IMR-90 (cell line): ENCODE measurements around the gene PLCL1. TPM values are rescaled to one million over a fixed set of nuclear protein-coding genes. Genes with fewer than 3 reads are reported as not detected.
A peak's percentile ranks its signal among the peaks of the same experiment; 100 is the strongest.

Source experiments
- ATAC-seq: fragments of 200-7000 bp; cut with Tn5 transposase; 2 replicates; pipeline ENCODE4 v1.9.1; 2020; ENCODE audit warnings: low read depth, mild to moderate bottlenecking, moderate library complexity
- BruUV-seq: library from RNA; stranded (reverse); fragments of 400-500 nt; replicated peaks from 2 replicates; lab custom pipeline; 2021; lab: Mats Ljungman, UMichigan
- CTCF ChIA-PET: fragments of 300-600 bp; formaldehyde crosslinking; extraction: SDS; loops from one replicate; lab custom pipeline; 2021; ENCODE audit warnings: antibody characterized with exemption; lab: Yijun Ruan, JAX
- POLR2A ChIA-PET: fragments of 300-600 bp; sonication (Branson Sonifier 250); formaldehyde crosslinking; loops from one replicate; lab custom pipeline; 2022; ENCODE audit warnings: antibody characterized with exemption; ENCODE audit not compliant: unreplicated experiment; lab: Charles Lee
- DNase-seq: peaks from one replicate; pipeline ENCODE4 v3.0.0; 2013
- H2AFZ ChIP-seq: replicated peaks from 2 replicates; pipeline ENCODE3; 2013; ENCODE audit warnings: low read length, mild to moderate bottlenecking; ENCODE audit not compliant: poor library complexity
- H2AK5ac ChIP-seq: 2 replicates; pipeline ENCODE4 v1.6.1; 2013; ENCODE audit warnings: low read depth, low read length, inconsistent platforms
- H2AK9ac ChIP-seq: replicated peaks from 2 replicates; pipeline ENCODE3; 2013; ENCODE audit warnings: mild to moderate bottlenecking, low read depth, low read length, moderate library complexity; ENCODE audit not compliant: poor library complexity
- H2BK120ac ChIP-seq: 2 replicates; pipeline ENCODE4 v1.6.1; 2013; ENCODE audit warnings: low read depth, low read length, inconsistent platforms
- H2BK15ac ChIP-seq: 3 replicates; pipeline ENCODE4 v1.6.1; 2013; ENCODE audit warnings: low read depth, low read length, inconsistent platforms
- H2BK20ac ChIP-seq: 2 replicates; pipeline ENCODE4 v1.6.1; 2013; ENCODE audit warnings: low read depth, mild to moderate bottlenecking, inconsistent platforms, low read length, moderate library complexity
- H2BK5ac ChIP-seq: 2 replicates; pipeline ENCODE4 v1.6.1; 2013; ENCODE audit warnings: mild to moderate bottlenecking, low read depth, low read length, inconsistent platforms; ENCODE audit not compliant: poor library complexity, severe bottlenecking
- H3K14ac ChIP-seq: replicated peaks from 2 replicates; pipeline ENCODE4 v1.6.1; 2013; ENCODE audit warnings: low read depth, low read length, inconsistent platforms
- H3K18ac ChIP-seq: 2 replicates; pipeline ENCODE4 v1.6.1; 2013; ENCODE audit warnings: low read depth, low read length, control low read depth
- H3K23ac ChIP-seq: 2 replicates; pipeline ENCODE4 v1.6.1; 2013; ENCODE audit warnings: low read depth, low read length, inconsistent platforms
- H3K27ac ChIP-seq: 2 replicates; pipeline ENCODE4 v1.5.1; 2013; ENCODE audit warnings: mild to moderate bottlenecking, control low read depth, low read length; ENCODE audit not compliant: insufficient read depth
- H3K27me3 ChIP-seq: 2 replicates; pipeline ENCODE4 v1.6.1; 2013; ENCODE audit warnings: low read length; ENCODE audit not compliant: control insufficient read depth, insufficient read depth
- H3K36me3 ChIP-seq: 2 replicates; pipeline ENCODE4 v1.6.1; 2013; ENCODE audit warnings: low read length, mixed read lengths; ENCODE audit not compliant: control insufficient read depth, insufficient read depth
- H3K4ac ChIP-seq: 2 replicates; pipeline ENCODE4 v1.6.1; 2013; ENCODE audit warnings: low read depth, low read length, inconsistent platforms
- H3K4me1 ChIP-seq: 2 replicates; pipeline ENCODE4 v1.6.1; 2013; ENCODE audit warnings: low read length, mixed read lengths; ENCODE audit not compliant: control insufficient read depth, insufficient read depth
- H3K4me2 ChIP-seq: 2 replicates; pipeline ENCODE4 v1.6.1; 2013; ENCODE audit warnings: low read depth, mild to moderate bottlenecking, control low read depth, low read length, moderate library complexity
- H3K4me3 ChIP-seq: 2 replicates; pipeline ENCODE4 v1.5.1; 2013; ENCODE audit warnings: low read depth, mild to moderate bottlenecking, control low read depth, low read length, moderate library complexity; ENCODE audit not compliant: insufficient read depth
- H3K56ac ChIP-seq: 2 replicates; pipeline ENCODE4 v1.6.1; 2013; ENCODE audit warnings: low read length, inconsistent platforms; ENCODE audit not compliant: insufficient read depth; ENCODE audit errors: extremely low read depth
- H3K79me1 ChIP-seq, 2 experiments: 2 replicates each; pipeline ENCODE4 v1.6.1; 2013; ENCODE audit warnings: low read length in 2 of 2, inconsistent platforms in 1 of 2, low read depth in 1 of 2
- H3K9ac ChIP-seq: 2 replicates; pipeline ENCODE4 v1.6.1; 2013; ENCODE audit warnings: low read depth, low read length, control low read depth
- H3K9me1 ChIP-seq: 2 replicates; pipeline ENCODE4 v1.6.1; 2013; ENCODE audit warnings: low read length, inconsistent platforms; ENCODE audit not compliant: insufficient read depth
- H3K9me3 ChIP-seq: 2 replicates; pipeline ENCODE4 v1.6.1; 2013; ENCODE audit warnings: low read length; ENCODE audit not compliant: control insufficient read depth, insufficient read depth
- H4K20me1 ChIP-seq: 2 replicates; pipeline ENCODE4 v1.6.1; 2013; ENCODE audit warnings: low read length, inconsistent platforms; ENCODE audit not compliant: insufficient read depth
- H4K5ac ChIP-seq: 2 replicates; pipeline ENCODE4 v1.6.1; 2013; ENCODE audit warnings: mild to moderate bottlenecking, low read depth, low read length, control low read depth
- H4K8ac ChIP-seq, 2 experiments: 2 replicates each; pipeline ENCODE4 v1.6.1; 2013; ENCODE audit warnings: low read depth in 2 of 2, low read length in 2 of 2, control low read depth in 1 of 2, inconsistent platforms in 1 of 2
- H4K91ac ChIP-seq: 2 replicates; pipeline ENCODE4 v1.6.1; 2013; ENCODE audit warnings: low read depth, low read length, inconsistent platforms; ENCODE audit not compliant: insufficient read depth
- MXI1 ChIP-seq: IDR thresholded peaks from 2 replicates; pipeline ENCODE4 v1.6.1; 2012; ENCODE audit warnings: low read depth, mild to moderate bottlenecking, low read length, moderate library complexity, borderline replicate concordance
- NFE2L2 ChIP-seq: fragments of 150-350 bp; IDR thresholded peaks from 2 replicates; pipeline ENCODE4 v1.6.1; 2016; ENCODE audit warnings: low read depth, mild to moderate bottlenecking, low read length
- WGBS, 2 experiments: methylation state at CpG; one replicate each; pipeline versions ENCODE4 v1.1.5 to v1.1.7; 2013; ENCODE audit warnings: missing lambda C conversion rate in 2 of 2; ENCODE audit not compliant: insufficient read length in 1 of 2; ENCODE audit errors: extremely low coverage in 2 of 2; 5-methylcytosine and 5-hydroxymethylcytosine counted together
- dilution Hi-C: fragments of 300-500 bp; cut with HindIII; formaldehyde crosslinking; loops from one replicate; pipeline ENCODE4 v1.14.3; 2018; ENCODE audit warnings: low sequenced_read_pairs; ENCODE audit not compliant: unreplicated experiment
- in situ Hi-C: fragments of 300-500 bp; cut with MboI; formaldehyde crosslinking; loops from 3 replicates; pipeline ENCODE4 v1.14.3; 2019; ENCODE audit warnings: low sequenced_read_pairs, inconsistent platforms, mixed read lengths
- intact Hi-C: fragments of 100-400 bp; cut with micrococcal nuclease; formaldehyde crosslinking; loops from 2 replicates; pipeline ENCODE4 v1.10.0; 2022
- polyA plus RNA-seq, 3 experiments: library from polyadenylated mRNA; depleted of rRNA; stranded (reverse); fragments of >200 nt; gene quantifications; 2 replicates each; pipeline ENCODE4 v1.2.3, GENCODE V29; 2012; ENCODE audit warnings: low replicate concordance in 1 of 3
- total RNA-seq: library from RNA; depleted of rRNA; stranded (reverse); fragments of >200 nt; gene quantifications from 2 replicates; pipeline ENCODE4 v1.2.3, GENCODE V29; 2012
- TF ChIP-seq, protein P1 (sequence below): fragments of 150-350 bp; IDR thresholded peaks from 2 replicates; pipeline ENCODE4 v1.6.1; 2017; ENCODE audit warnings: mild to moderate bottlenecking, antibody characterized with exemption, low read length, low read depth
- TF ChIP-seq, protein P2 (sequence below): fragments of 150-350 bp; IDR thresholded peaks from 2 replicates; pipeline ENCODE4 v1.6.1; 2016; ENCODE audit warnings: low read depth, mild to moderate bottlenecking, low read length, moderate library complexity, borderline replicate concordance

Gene PLCL1
- total and polyA plus RNA-seq, 2 of the 4 experiments (the other 2 are of a cell fraction): 0.14 to 0.18 TPM

DNA sequence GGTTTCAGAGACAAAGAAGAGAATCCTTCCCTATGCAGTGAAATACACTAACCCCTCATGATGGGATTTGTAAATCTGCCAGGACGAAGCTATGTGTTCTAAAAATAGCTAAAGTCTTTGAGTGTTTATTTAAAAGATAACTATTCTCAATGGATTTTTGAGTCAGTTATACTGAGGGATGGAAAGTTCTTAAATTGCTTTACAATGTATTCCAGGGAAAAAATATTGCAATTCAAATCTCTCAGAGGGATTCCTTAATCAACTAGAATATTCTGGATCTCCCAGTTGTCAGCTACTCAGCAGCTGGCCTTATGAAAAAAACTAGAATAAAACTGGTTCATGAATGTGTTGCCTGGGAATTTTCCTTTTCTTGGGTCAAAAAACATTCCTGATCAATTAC, 312.4 kb downstream of the PLCL1 start:
- Histone ChIP-seq H3K9me3 (no peaks in the 10 kb centered on the region), H3K4me2 (no peak overlapping the region), H2BK120ac (no peak overlapping the region), H2BK20ac (no peak overlapping the region), H4K91ac (no peak overlapping the region), H3K56ac (no peak overlapping the region), H3K27ac (no peak overlapping the region), H3K18ac (no peak overlapping the region), H2BK15ac (no peak overlapping the region), H3K4ac (no peak overlapping the region), H2AFZ (no peak overlapping the region), H3K23ac (no peak overlapping the region), H3K4me3 (no peak overlapping the region), H4K20me1 (no peaks in the 10 kb centered on the region), H3K36me3 (no peaks in the 10 kb centered on the region), H3K9me1 (no peaks in the 10 kb centered on the region), H3K27me3 (no peaks in the 10 kb centered on the region), H2AK5ac (no peak overlapping the region), H3K4me1 (no peaks in the 10 kb centered on the region), H4K8ac (no peak overlapping the region), H2BK5ac (no peak overlapping the region), H3K14ac (no peak overlapping the region), H2AK9ac (no peak overlapping the region), H3K9ac (no peak overlapping the region), H3K79me1 (no peaks in the 10 kb centered on the region), H4K5ac (no peak overlapping the region)
- intact Hi-C loops: no loop called here
- dilution Hi-C loops: no loop called here
- TF ChIP-seq MXI1 (no peak), NFE2L2 (no peak)
- TF ChIP-seq, protein P1, sequence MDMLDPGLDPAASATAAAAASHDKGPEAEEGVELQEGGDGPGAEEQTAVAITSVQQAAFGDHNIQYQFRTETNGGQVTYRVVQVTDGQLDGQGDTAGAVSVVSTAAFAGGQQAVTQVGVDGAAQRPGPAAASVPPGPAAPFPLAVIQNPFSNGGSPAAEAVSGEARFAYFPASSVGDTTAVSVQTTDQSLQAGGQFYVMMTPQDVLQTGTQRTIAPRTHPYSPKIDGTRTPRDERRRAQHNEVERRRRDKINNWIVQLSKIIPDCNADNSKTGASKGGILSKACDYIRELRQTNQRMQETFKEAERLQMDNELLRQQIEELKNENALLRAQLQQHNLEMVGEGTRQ: no peak
- TF ChIP-seq, protein P2, sequence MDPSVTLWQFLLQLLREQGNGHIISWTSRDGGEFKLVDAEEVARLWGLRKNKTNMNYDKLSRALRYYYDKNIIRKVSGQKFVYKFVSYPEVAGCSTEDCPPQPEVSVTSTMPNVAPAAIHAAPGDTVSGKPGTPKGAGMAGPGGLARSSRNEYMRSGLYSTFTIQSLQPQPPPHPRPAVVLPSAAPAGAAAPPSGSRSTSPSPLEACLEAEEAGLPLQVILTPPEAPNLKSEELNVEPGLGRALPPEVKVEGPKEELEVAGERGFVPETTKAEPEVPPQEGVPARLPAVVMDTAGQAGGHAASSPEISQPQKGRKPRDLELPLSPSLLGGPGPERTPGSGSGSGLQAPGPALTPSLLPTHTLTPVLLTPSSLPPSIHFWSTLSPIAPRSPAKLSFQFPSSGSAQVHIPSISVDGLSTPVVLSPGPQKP: no peak
- ChIA-PET POLR2A (no interaction called here), CTCF (interaction anchor here (0.6 kb wide), 1 partner anchor 10 kb away, joined by 5 read pairs; no protein-coding TSS in a partner anchor)
- BruUV-seq: no TSS peak
- ATAC-seq (no peak), DNase-seq (peak; percentile 28)
- in situ Hi-C loops: no loop called here
- WGBS, 2 experiments: no CpG with 5 or more reads among the region's 1 CpG
